Activated T-helper 9 cell treated with anti-CD3 and anti-CD28 coated beads, Interleukin-2, amount 50 U/mL, for 16 hours (primary cell): ENCODE data around the gene CCDC175.

Experiments used
- DNase-seq: peaks from one replicate; pipeline ENCODE4 v3.0.0-alpha.2; 2020; ENCODE audit warnings: low read depth

CCDC175 gene

DNA sequence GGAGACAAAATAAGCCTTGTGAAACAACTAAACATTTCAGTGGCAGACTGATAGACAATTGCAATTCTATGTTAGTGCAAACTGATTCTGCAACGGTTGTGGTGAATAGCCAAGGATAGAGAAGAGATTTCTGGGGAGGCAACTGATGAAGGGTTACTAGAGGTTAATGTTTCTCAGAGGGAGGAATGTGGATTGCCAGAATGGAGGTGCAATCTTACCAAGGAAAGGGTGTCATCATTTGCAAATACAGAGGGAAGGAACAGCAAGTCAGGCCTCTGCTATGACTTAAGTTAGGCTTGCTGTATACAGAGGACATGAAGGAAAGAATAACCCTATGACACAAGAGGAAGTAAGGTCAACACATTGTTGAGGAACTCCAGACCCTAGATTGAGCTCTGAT lies 35.8 kb downstream of the CCDC175 start:
- no peak for DNase-seq

DNA sequence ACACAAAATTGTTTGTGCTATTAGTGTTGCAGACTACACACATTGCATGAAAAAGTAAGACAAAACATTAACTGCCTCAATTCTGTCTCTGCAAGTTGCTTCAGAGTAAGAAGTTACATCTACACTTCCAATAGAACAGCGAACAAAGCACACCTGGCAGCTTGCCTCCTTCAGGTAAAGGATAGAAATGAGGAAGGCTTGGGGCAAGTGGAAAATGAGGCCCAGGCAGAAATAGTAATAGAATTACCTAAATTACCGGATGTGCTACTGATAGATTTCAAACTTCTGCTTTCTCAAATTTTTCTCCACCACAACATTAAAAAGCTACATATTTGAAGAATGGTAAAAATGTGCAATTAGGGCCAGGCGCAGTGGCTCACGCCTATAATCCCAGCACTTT lies 37.7 kb downstream of the CCDC175 start:
- DNase-seq, result no peak

DNA sequence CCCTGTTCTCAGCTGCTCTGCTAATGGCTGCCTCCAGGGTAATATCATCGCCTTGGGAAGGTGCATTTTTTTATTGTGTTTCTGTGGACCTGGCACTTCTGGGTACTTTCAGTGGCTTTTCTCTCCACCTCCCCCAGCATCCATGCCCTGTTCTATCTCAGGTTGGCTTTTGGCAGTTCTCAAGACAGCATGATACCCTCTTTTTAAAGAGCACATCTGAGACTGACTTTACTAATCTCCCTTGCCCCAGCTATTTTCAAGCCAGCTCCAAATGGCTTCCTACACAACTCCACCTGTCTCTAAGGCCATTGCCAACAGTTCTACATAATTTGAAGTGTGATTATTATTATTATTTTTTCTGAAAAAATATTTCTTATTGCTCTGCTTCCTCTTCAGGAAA lies 39.1 kb downstream of the CCDC175 start:
- no peak for DNase-seq

DNA sequence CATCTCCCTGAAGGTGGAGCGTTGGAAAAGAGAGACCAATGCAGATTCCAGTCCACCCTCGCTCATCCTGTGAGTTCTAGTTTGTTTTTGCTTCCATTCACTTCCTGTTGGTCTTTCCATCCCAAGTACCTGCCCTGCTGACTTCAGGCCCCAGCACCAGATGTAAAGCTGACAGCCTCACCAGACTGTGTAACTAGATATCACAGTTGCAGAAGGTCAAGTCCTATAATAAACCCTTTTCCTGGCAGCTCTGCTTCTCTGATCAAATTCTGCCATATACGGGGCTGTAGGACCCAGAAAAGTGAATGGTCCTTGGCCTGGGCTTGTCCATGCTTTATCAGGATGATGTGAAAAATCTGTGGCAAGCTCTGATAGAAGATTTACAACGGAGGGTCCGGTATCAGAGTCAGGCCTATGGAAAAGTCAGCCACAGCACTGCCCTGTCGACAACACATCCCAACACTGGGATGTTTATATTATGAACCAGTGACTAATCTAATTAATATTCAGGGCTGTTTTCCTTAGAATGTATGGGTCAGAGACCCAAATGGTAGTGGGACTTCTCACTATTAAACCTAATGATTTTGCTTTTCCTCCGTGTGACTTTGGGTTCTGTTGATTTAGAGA lies 42.1 kb downstream of the CCDC175 start:
- no peak for DNase-seq

DNA sequence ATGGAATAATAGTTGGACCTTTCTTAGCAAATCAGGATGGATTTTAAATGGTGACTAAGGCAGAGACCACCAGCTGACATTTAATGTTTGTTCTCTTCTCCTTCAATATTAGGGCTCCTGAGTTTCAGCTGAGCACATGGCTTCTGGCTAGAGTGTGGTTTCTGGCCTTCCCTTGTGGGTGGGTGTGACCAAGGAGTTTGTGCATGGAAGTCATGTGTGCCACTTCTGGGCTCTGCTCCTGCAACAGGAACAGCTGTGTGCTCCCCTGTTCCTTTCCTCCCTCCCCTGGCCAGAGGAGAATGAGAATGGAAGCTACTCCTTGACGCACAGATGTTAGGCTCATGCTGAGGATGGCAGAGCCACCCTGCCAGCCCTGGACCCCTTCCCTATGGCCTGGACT lies 44.2 kb downstream of the CCDC175 start:
- DNase-seq, result no peak

DNA sequence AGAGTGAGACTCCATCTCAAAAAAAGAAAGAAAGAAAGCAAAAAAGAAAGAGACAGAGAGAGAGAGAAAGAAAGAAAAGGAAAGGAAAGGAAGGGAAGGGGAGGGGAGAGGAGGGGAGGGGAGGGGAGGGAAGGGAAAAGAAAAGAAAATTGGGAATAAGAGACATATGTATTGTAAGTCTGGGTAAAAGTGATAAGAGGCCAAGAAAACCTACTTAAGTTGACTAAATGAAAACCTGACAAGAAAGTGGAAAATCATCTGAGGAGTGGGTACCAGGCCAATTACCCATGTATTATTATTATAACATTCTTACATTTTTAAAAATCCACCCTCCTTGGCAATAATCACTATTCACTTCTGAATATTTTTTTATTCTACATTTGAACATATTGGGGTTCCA lies 46.3 kb downstream of the CCDC175 start:
- DNase-seq, result no peak

DNA sequence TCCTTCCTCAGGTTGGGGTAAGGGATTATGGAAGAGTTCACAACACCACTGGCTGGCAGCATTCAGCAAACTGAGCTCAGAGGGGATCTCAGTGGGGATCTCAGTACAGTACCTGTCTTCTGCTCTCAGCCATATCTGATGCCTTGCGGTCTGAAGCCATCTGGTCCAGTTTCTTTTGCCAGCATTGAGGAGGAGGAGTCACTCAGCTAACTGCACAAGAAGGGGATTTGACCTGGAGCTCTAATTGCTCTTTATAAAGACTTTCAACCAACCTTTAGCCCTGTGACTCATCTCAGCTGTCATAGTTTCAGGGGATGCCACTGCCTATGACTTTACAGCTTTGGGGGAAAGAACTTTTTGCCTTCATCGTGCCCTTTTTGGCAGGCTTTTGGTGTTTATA lies 47.4 kb downstream of the CCDC175 start:
- DNase-seq, result no peak

DNA sequence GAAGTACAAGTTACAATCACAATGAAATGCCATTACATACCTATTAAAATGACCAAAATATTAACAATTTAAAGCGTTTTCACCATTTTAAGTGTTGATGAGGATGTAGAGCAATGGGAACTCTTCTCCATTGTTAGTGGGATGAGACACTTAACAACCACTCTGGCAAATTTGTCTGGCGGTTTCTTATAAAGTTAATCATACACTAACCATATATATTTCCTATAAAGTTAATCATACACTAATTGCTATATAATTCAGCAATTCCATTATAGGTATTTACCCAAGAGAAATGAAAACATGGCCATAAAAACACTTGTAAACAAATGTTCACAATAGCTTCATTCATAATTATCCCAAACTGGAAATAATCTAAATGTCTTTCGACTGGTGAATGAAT lies 56.4 kb downstream of the CCDC175 start:
- DNase-seq, result no peak

DNA sequence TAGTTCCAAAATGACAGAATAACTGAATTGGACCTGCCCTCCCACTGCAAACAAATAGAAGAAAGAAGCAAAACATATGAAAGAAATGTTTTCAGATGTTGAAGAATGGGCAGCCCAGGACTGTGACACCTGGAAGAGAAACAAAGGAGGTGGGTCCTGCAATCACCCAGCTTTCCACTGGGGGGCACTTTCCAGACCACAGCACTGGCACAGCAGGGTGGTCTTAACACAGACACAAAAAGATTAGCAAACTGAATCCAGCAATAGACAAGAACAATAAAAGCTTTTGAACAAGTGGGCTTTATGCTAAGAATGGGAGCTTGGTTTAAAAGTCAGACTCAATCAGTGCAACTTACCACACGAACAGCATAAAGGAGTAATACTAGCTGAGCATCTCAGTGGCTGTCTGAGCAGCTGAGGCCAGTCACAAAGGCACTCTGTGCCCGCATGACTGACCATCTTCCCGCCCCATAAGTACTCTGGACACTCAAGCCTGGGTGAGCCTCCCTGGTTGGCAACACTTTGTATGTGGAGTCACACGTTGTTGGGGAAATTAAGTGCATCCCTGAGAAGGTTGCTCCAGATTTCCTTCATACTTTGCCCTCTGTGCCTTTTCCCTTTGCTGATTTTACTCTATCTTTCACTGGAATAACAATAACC lies 64.6 kb downstream of the CCDC175 start:
- no peak for DNase-seq

DNA sequence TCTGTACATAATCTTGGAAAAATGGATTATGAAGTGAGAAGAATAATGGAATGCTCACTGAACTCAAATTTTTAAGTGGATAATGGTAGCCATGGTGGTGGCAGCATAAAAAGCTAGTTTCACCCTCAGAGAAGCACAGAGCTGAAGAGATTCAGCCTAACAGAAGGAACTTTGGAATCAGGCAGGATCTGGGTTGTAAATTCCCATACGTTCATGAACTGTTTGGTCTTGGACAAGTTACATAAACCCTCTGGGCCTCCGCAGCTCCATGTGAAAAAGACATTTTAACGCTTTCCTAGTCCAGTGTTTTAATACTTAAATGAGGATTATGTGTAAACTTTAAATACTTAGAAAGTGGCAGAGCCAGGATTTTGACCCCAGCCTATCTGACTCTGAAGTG lies 65.6 kb downstream of the CCDC175 start:
- no peak for DNase-seq

DNA sequence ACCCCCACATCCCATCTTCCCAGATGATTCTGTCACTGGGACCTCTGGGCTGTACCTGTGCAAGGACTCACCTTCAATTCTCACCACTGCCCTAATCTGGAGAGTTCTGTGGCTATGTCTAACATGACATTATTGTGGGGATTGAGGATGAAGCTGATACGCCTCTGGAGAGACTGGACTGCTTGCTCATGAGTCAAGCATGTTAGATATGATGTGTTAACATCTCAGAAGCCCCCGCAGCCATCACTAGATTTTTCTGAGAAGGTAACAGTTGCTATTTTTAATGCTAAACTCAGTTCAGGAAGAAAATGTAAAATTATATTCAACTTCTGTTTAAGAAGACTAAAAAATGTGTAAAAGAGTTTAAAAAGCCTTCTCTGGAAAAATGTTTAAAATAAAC lies 66.6 kb downstream of the CCDC175 start:
- no peak for DNase-seq

DNA sequence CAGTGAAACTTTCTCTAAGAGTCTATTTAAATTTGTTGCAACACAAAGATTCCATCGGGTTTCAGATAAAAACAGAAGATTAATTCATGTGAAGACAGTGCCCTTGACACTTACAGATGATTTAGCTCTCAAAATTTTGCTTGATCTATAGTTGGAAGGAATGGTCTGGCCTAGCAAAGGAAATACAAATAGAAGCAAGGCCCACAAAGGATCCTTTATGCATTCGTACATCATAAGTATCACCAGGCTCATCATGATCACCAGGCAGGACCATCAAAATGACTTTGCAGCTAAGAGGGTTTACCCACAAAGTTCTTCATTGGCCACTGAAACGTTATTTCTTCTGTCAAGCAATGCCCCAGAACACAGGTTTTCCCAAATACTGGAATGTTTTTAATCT lies 67.5 kb downstream of the CCDC175 start:
- DNase-seq, result no peak

DNA sequence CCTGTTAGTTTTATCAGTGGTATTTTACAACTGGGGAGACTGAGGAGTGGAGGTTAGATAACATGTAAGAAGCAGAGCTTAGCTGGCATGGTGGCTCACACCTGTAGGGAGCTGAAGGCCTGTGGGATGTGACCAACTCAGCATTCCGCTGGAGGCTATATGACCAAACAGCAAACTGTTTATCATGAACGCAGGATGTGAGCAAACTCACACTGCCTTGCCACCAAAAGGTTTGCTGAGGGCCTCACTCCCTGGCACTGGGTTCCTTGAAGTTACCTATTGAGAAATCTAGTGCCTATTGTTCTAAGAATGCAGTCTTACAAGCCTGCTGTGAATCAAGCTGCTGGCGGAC lies 68.9 kb downstream of the CCDC175 start:
- DNase-seq, result no peak

DNA sequence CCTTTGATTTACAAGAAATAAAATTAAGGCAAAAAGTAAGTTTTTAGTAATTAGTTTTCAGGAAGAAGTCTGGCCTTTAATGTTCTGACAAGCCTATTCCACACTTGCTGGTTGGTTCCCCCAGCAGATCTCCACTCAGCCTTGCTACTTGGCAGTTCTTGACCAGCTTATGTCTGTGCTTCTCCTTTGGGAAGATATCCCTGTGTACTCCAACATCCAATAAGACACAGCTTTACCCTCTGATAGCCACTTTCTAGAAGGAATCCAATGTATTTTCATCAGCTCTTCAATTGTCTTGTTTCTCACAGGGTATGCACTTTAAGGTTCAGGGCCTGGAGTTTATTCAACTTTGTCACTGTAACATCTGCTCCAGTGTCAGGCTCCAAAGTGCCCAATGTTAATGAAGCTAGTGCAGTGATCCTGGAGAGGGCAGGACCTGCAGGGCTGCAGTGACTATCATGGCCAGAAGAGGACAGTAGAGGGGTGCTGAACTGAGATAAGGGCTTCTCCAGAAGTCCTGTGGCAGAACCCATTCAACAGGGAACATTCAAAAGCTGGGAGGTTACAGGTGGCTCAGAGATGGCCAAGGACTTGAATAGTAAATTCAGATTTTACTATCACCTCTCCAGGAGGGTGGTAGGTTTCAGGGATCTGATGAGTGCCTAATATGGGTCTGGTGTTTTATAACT lies 69.4 kb downstream of the CCDC175 start:
- no peak for DNase-seq

DNA sequence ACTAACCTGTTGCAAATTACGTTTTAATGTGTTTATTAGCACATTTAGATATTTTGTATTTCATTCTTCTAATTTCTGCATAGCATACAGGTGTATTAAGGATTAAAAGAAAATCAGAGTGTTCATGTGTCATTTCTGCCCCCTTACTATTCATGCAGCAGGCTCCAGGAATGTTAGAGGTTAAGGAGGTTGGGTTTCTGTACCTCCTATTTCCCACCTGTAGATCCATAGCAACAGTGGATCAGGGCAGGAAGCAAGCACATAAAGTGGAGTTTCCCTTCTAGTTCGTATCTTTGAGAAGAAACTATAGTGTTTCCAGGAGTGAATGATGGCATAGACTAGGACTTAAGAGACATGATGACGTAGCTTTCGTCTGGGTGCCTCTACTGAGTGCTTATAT lies 73.4 kb downstream of the CCDC175 start:
- no peak for DNase-seq

DNA sequence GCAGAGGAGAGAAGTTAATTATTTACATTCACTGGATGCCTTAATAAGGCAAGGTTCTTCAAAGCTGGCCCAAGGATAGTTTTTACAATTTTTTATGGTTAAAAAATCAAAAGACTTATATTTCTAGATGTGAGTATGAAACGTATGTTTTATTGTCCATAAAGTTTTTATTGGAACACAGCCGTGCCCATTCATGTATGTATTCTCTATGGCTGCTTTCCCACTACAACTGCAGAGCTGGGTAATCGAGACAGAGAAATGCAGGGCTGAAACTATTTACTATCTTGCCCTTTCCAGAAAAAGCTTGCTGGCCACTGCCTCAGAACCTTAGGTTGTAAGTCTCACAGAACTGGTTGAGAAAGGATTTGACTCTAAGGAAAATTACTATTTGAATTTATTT lies 75.9 kb downstream of the CCDC175 start:
- no peak for DNase-seq

DNA sequence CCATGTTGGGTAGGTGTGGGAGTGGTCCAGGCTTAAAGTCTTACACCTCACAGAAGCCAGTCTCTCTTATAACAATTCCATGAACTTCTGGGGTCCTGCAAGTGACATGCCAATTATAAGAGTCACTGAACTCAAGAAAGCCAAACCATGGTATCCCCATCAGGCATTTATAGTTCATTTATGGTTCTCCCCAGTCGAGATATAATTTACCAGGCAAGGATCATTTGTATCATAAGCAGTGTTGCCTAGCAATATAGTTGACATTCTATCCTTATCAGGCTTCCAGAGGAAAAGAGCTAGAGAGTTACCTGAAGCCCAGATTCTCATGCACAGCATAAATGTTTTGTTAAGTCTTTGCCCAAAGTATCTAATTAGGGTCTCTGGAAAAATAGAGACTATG lies 84.2 kb downstream of the CCDC175 start:
- no peak for DNase-seq

DNA sequence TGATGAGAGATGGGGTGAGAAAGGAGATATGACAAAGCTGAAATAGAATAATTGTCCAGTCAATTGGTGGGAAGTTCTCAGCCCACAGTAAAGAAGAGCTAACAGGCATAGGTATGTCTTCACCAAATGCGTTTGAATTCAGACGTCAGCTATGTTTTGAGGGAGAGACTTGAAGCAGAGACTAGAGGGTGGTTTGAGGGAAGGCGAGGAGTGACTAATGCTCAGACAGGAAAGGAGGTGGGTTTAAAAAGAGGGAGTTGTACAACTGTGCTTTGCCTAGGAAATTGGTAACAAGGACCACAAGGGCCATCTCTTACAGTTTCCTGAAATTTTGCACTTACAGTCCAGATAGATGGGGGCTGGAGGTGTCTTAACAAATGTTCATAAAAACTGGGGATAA lies 85.9 kb downstream of the CCDC175 start:
- DNase-seq, result no peak

DNA sequence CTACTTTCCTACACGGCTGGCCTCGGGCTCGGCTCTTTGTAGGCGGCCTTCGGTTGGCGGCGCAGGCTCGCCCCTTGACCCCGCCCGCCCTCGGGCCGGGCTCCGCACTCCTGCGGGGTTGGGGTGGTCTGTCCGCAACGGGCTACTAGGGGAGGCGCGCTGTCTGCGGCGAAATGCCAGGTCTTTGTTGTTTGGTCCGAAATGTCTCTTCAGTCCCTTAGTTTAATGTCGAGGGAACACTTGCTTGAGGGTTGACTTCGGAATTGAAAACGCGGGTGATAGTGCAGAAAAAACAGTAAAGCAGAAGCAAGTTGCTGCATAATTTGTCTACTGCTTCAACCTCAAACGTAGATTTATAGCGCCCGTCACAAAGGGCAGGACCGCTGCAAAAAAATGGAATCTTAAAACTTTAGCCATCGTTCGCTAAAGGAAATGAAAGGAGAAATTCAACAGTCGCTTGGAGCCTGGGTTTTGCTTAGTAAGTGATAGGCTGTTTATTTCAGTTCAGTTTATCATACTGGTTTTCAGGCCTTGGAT lies 91.9 kb downstream of the CCDC175 start:
- DNase-seq, result no peak

DNA sequence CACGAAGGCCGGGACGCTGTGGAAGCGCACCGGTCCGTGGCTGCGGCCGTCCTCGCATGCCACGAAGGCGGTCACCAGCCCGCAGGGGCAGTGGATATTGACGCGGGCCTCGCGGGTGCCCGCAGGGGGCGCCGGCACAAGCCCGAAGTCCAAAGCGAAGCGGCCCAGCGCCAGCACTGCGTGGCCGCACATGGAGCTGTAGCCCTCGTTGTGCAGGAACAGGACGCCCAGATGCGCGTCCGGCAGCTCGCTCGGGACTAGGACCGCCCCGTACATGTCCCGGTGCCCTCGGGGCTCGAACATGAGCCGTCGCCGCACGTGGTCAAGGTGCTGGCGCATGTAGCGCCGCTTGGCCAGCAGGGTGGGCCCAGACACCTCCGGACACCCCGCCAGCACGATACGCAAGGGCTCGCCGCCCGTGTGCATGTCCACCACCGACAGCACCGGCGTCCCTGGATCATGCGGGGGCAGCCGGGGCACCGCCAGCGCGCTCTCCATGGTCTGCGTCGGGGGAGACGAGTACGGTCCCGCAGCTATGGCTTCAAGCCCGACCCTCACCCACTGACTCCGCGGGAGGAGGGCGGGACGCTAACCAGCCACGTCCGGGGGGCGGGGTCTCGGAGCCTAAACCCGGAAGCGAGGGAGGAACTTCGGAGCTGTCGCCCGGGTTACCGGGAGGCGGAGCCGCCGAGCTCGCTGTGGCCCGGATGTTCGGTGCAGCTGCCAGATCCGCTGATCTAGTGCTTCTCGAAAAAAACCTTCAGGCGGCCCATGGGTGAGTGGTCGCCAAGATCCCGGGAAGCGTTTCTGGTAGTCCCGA lies 92.6 kb downstream of the CCDC175 start, which contains the start of the genes JKAMP and L3HYPDH:
JKAMP (plus strand) TSS at position 699 of the 820 bp plus-strand sequence; CDS start at position 772, 73 bp downstream.
L3HYPDH (minus strand) TSS at position 590 of the 820 bp plus-strand sequence; CDS start at position 498, 92 bp downstream.
- DNase-seq, result peak; percentile 95

DNA sequence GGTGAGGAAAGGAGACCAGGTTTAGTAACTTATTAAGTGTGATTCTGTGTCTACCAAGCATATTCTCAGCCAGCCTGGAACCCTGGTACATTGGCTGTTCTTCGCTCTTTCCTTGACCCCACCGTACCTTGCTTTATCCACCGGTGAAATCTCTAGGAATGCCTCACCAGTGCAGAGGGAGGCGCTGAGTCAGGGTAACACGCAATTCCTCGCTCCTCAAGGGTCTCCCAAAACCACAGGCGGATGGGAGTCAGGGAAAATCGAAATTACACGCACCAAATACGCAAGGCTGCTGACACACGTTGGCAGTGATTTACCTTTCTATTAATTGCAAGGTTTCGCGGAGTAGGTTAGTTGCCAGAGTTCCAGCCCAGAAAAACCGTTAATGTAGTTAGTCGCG lies 93.2 kb downstream of the CCDC175 start:
- no peak for DNase-seq
